Mucosa of descending colon (tissue), 3 donors: ENCODE results near the gene MRPL41. TPM values are rescaled to one million over a fixed set of nuclear protein-coding genes. Genes with fewer than 3 reads are reported as not detected.
"Not testable (repeated sequence)": the region's sequence is repeated elsewhere in the genome, so short reads cannot be mapped to it uniquely, and the experiment has no call there.

Experiments
- ATAC-seq: fragments of 200-7000 bp; cut with Tn5 transposase; one replicate; pipeline ENCODE4 v1.9.1; 2020; ENCODE audit warnings: mild to moderate bottlenecking, moderate library complexity
- DNase-seq, 3 donors: peaks; one replicate each; pipeline ENCODE4 v3.0.0-alpha.2; 2020
- H3K36me3 ChIP-seq: fragments of 200-600 bp; one replicate; pipeline ENCODE4 v1.8.0; 2021; ENCODE audit warnings: low read depth, mild to moderate bottlenecking
- H3K4me1 ChIP-seq: fragments of 200-600 bp; one replicate; pipeline ENCODE4 v1.8.0; 2021; ENCODE audit warnings: low read depth, mild to moderate bottlenecking
- H3K4me3 ChIP-seq: fragments of 200-600 bp; one replicate; pipeline ENCODE4 v1.8.0; 2021; ENCODE audit warnings: mild to moderate bottlenecking
- H3K9me3 ChIP-seq: fragments of 200-600 bp; one replicate; pipeline ENCODE4 v1.8.0; 2021; ENCODE audit warnings: mild to moderate bottlenecking
- intact Hi-C, 2 donors: fragments of 100-400 bp; cut with DNase I in 1 of 2; cut with micrococcal nuclease in 1 of 2; formaldehyde crosslinking; loops; one replicate each; pipeline versions ENCODE4 v1.11.0 to v1.11.1; 2022; cut with DNase I, micrococcal nuclease
- total RNA-seq, 3 donors: library from RNA; stranded (reverse); fragmentation: NEBNext Ultra II Directional in 2 of 3; extraction: Animal tissue kit (Norgen Biotek cat#: 25700) in 2 of 3; gene quantifications; one replicate each; pipeline versions ENCODE4 v1.2.1 to v1.2.4, GENCODE V29; 2021 to 2023
- TF ChIP-seq, protein P1 (sequence below): fragments of 200-600 bp; IDR thresholded peaks from one replicate; pipeline ENCODE4 v1.8.0; 2022; ENCODE audit warnings: antibody characterized with exemption, mild to moderate bottlenecking
- donor health status: DM: no; HTN: no; CAD: no; lungs with moderate emphysema.
- donor health status: DM: no; HTN: no; CAD: no.
- donor health status: DM: no; HTN: yes; CAD: no.

Gene MRPL41
- total RNA-seq, 3 donors from 2014 or later, result 67.1 to 93.8 (median 93.5) TPM

DNA sequence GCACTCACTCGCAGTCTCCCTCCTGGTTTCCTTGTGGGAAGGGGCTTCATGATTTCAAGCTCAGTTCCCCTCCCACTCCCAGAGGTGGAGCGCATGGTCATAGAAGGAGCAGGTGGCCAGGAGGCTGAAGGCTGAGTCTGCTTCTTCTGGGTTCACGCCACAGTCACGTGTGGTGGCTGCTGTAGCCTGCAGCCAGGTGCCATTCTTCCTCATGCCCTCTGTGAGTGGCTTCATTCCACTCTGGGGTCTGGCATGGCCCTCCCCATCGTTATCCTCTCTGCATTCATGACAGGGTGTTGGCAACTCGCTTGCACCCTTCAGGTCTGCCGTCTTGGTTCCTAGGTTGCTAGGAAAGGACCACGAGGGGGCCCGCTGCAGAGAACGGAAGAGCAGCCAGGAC lies 3.5 kb downstream of the MRPL41 start:
- Histone ChIP-seq H3K36me3 (no peaks in the 10 kb centered on the region), H3K9me3 (no peaks in the 10 kb centered on the region), H3K4me1 (peaks cover 8% of the 10 kb centered on the region), H3K4me3 (no peak overlapping the region)
- TF ChIP-seq, protein P1, sequence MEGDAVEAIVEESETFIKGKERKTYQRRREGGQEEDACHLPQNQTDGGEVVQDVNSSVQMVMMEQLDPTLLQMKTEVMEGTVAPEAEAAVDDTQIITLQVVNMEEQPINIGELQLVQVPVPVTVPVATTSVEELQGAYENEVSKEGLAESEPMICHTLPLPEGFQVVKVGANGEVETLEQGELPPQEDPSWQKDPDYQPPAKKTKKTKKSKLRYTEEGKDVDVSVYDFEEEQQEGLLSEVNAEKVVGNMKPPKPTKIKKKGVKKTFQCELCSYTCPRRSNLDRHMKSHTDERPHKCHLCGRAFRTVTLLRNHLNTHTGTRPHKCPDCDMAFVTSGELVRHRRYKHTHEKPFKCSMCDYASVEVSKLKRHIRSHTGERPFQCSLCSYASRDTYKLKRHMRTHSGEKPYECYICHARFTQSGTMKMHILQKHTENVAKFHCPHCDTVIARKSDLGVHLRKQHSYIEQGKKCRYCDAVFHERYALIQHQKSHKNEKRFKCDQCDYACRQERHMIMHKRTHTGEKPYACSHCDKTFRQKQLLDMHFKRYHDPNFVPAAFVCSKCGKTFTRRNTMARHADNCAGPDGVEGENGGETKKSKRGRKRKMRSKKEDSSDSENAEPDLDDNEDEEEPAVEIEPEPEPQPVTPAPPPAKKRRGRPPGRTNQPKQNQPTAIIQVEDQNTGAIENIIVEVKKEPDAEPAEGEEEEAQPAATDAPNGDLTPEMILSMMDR, result no peak
- ATAC-seq, result no peak
- intact Hi-C loops, result no loop called here
- no peak for DNase-seq

DNA sequence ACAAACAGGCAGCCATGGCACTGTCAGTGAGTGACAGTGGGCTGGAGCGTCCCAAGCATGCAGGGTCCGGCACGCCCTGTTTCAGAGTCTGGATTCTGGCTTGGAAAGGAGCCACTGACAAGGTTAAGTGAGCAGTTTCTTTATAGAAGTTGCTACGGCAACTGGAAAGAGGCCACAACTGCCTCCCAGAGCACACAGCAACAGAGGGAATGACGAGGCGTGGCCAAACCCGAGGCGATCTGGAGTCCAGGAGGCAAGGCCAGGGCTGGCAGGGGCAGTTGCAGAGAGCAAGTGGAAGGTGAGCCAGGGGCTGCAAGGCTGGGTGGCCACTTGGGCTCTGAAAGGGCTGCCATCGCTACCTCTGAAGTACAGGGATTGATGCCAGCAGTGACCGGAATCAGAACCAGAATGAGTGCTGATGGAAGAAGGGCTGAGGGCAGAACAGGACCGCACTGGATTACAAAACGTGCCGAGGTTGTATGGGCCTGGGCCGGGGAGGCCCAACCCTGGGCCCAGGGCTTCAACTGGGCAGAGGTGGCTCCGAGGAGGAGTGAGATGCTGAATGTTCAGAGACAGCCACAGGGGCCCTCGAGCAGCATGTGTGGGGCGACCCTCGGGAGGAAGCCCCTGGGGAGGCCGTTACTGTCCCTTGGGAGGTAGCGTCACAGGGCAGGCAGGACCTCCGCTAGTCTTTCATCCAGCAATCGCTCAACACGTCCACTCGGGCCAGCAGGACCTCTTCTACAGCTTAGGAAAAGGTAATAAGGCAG lies 4.6 kb downstream of the MRPL41 start:
- Histone ChIP-seq H3K4me1 (peaks cover 8% of the 10 kb centered on the region), H3K4me3 (no peak overlapping the region), H3K9me3 (no peaks in the 10 kb centered on the region), H3K36me3 (no peaks in the 10 kb centered on the region)
- TF ChIP-seq, protein P1, result no peak
- intact Hi-C loops, result no loop called here
- ATAC-seq (peak; percentile 60), DNase-seq (peak in 2 of 3 donors; percentile 73 to 75)

DNA sequence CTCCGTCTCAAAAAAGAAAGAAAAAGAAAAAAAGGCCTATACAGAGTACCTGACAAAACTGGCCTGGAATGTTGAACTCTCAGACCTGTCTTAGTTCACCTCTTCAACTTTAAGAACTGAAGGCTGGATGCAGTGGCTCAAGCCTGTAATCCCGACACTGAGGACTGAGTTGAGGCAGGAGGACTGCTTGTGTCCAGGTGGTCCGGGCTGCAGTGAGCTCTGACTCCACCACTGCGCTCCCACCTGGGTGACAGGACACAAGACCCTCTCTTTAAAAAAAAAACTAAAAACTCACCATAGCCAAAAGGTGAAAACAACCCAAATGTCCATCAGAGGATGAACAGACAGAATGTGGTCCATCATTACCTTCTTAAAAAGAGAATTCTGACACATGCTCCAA lies 6.4 kb downstream of the MRPL41 start:
- TF ChIP-seq, protein P1, result no peak
- intact Hi-C loops, result no loop called here
- Histone ChIP-seq H3K4me1 (peaks cover 4% of the 10 kb centered on the region), H3K36me3 (no peaks in the 10 kb centered on the region), H3K9me3 (no peaks in the 10 kb centered on the region), H3K4me3 (no peak overlapping the region)
- DNase-seq, result no peak
- no peak for ATAC-seq

DNA sequence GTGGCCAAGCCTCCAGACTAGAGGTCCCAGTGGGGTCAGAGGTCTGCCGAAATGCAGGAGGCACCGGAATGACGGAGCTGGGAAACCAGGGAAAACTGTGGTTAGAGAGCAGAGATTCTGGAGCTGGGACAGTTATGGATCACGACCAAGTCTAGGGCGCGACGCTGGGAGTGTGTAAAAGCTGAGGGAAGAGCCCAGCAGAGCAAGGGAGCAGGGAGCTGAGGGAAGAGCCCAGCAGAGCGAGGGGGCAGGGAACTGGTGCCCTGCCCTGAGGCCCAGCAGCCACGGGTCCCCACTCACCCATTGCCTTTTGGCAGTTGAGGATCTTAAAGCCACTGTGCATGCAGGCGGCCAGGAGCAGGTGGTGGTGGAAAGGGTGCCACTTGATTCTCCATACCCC lies 12.5 kb downstream of the MRPL41 start:
- Histone ChIP-seq H3K36me3 (peaks cover 5% of the 10 kb centered on the region), H3K4me3 (no peak overlapping the region), H3K4me1 (no peaks in the 10 kb centered on the region), H3K9me3 (no peaks in the 10 kb centered on the region)
- TF ChIP-seq, protein P1, result no peak
- intact Hi-C loops, result no loop called here
- DNase-seq (no peak), ATAC-seq (no peak)

DNA sequence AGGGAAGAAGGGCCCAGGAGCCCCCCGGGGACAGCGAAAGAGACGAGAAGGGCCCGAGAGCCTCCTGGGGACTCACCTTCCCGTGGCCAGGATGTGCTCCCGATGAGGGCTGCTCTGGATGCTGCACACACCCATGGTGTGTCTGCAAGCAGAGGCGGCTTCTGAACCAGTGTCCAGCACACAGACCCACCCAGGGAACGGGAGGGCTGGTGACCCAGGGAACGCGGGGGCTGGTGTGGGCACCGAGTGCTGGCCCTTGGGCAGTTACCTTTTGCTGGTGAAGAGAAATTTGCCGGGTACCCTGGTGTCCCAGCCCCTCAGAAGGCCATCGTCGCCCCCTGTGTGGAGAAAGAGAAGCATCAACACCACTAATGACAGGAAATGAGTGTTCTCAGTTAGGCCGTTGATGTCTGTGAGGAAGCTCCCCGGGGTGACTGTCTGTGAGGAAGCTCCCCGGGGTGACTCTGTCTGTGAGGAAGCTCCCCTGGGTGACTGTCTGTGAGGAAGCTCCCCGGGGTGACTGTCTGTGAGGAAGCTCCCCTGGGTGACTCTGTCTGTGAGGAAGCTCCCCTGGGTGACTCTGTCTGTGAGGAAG lies 13.2 kb downstream of the MRPL41 start:
- Histone ChIP-seq H3K9me3 (no peaks in the 10 kb centered on the region), H3K4me3 (no peak overlapping the region), H3K36me3 (peaks cover 5% of the 10 kb centered on the region), H3K4me1 (no peaks in the 10 kb centered on the region)
- DNase-seq (no peak), ATAC-seq (no peak)
- intact Hi-C loops, result no loop called here
- TF ChIP-seq, protein P1, result no peak

DNA sequence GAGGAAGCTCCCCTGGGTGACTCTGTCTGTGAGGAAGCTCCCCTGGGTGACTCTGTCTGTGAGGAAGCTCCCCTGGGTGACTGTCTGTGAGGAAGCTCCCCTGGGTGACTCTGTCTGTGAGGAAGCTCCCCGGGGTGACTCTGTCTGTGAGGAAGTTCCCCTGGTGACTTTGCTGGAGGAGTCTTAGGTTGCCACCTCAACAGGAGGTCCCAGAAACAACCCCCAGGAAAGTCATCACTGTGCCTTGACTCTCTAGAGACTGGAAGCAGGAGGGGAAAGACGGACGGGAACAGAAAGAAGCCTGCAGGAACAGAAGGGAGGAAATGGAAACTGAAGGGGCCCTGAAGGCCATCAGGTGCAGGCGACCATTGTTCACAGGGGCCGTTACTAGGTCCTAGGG lies 16.8 kb downstream of the MRPL41 start:
- DNase-seq, H3K36me3 ChIP-seq, intact Hi-C loops, H3K4me3 ChIP-seq, H3K4me1 ChIP-seq, ATAC-seq, H3K9me3 ChIP-seq: not testable (repeated sequence)
